SU-DHL-6 (cell line): ENCODE measurements around the gene ALG5.

Source experiments
- H2AFZ ChIP-seq: fragments of 200-600 bp; sonication (generic); 2 replicates; pipeline ENCODE4 v1.6.1; 2014; ENCODE audit warnings: low read depth, mild to moderate bottlenecking, moderate library complexity, mixed read lengths, antibody characterized with exemption, low read length; ENCODE audit not compliant: severe bottlenecking
- H3F3A ChIP-seq: fragments of 200-600 bp; shearing (Covaris generic); 2 replicates; pipeline ENCODE4 v1.6.0; 2016; ENCODE audit warnings: antibody characterized with exemption, mild to moderate bottlenecking; ENCODE audit not compliant: insufficient read depth
- H3K27ac ChIP-seq: fragments of 200-600 bp; sonication (generic); 2 replicates; pipeline ENCODE4 v1.5.1; 2016; ENCODE audit warnings: low read depth, mild to moderate bottlenecking, low read length, moderate library complexity, mixed read lengths
- H3K27me3 ChIP-seq: fragments of 200-600 bp; sonication (generic), shearing (Covaris generic); 2 replicates; pipeline ENCODE4 v1.6.0; 2014; ENCODE audit warnings: mild to moderate bottlenecking, low read length
- H3K36me3 ChIP-seq: fragments of 200-600 bp; sonication (generic); 2 replicates; pipeline ENCODE4 v1.6.1; 2014; ENCODE audit warnings: mild to moderate bottlenecking, low read length, mixed read lengths
- H3K4me2 ChIP-seq: fragments of 300-600, 200-600 bp; shearing (Covaris generic), sonication (generic); 2 replicates; pipeline ENCODE4 v1.6.0; 2014; ENCODE audit warnings: low read length, low read depth, mild to moderate bottlenecking; ENCODE audit not compliant: poor library complexity, severe bottlenecking
- H3K4me3 ChIP-seq: fragments of 200-600 bp; sonication (generic); 2 replicates; pipeline ENCODE4 v1.5.1; 2014; ENCODE audit warnings: antibody characterized with exemption, low read length, mild to moderate bottlenecking, mixed read lengths; ENCODE audit not compliant: insufficient read depth, poor library complexity, severe bottlenecking
- H3K79me2 ChIP-seq: fragments of 200-600 bp; sonication (generic); 2 replicates; pipeline ENCODE4 v1.6.1; 2014; ENCODE audit warnings: mild to moderate bottlenecking, low read length, moderate library complexity; ENCODE audit not compliant: insufficient read depth
- H3K9ac ChIP-seq: fragments of 200-600 bp; sonication (generic); 2 replicates; pipeline ENCODE4 v1.7.0; 2014; ENCODE audit warnings: mild to moderate bottlenecking, low read length
- H3K9me2 ChIP-seq: fragments of 200-600 bp; sonication (generic); replicated peaks from 2 replicates; pipeline ENCODE4 v1.6.1; 2014; ENCODE audit warnings: low read length; ENCODE audit not compliant: insufficient read depth
- H3K9me3 ChIP-seq: fragments of 200-600 bp; sonication (generic); 2 replicates; pipeline ENCODE4 v1.6.1; 2014; ENCODE audit warnings: low read length, mixed read lengths; ENCODE audit not compliant: insufficient read depth
- H4K20me1 ChIP-seq: fragments of 200-600 bp; sonication (generic); 2 replicates; pipeline ENCODE4 v1.6.1; 2014; ENCODE audit warnings: low read depth, mild to moderate bottlenecking, antibody characterized with exemption, low read length, moderate library complexity, mixed read lengths
- CTCF ChIP-seq: fragments of 200-600 bp; sonication (generic); IDR thresholded peaks from one replicate; pipeline ENCODE4 v1.5.1; 2017; ENCODE audit warnings: antibody characterized with exemption, mild to moderate bottlenecking, low read length, moderate library complexity; ENCODE audit not compliant: insufficient read depth, poor library complexity, severe bottlenecking
- EZH2phosphoT487 ChIP-seq: fragments of 200-600 bp; sonication (generic), shearing (Covaris generic); conservative IDR thresholded peaks from 2 replicates; pipeline ENCODE4 v1.6.1; 2018; ENCODE audit warnings: mild to moderate bottlenecking, antibody characterized with exemption, low read length, moderate library complexity, mixed read lengths

The ALG5 gene

GRCh38 chr13:37011788-37012187 lies 12.6 kb upstream of the ALG5 start:
- H3K9me3 ChIP-seq = no peaks in the 10 kb centered on the region
- H3K9ac ChIP-seq = no peak overlapping the region
- peaks cover 4% of the 10 kb centered on the region; the same call in 1 of the 2 replicates for H4K20me1 ChIP-seq
- peaks cover 45% of the 10 kb centered on the region for H3F3A ChIP-seq
- H3K9me2 ChIP-seq = no peaks in the 10 kb centered on the region
- H3K27me3 ChIP-seq = no peaks in the 10 kb centered on the region
- H3K4me2 ChIP-seq = no peak overlapping the region
- H3K36me3 ChIP-seq = peaks cover 80% of the 10 kb centered on the region
- H3K4me3 ChIP-seq = no peak overlapping the region
- H3K27ac ChIP-seq = no peak overlapping the region
- peaks cover 7% of the 10 kb centered on the region for H3K79me2 ChIP-seq
- H2AFZ ChIP-seq = no peak overlapping the region
- TF ChIP-seq CTCF (no peak), EZH2phosphoT487 (no peak)

- peaks cover 82% of the 10 kb centered on the region for H3K36me3 ChIP-seq
- no peaks in the 10 kb centered on the region for H3K9me3 ChIP-seq
- peaks cover 10% of the 10 kb centered on the region for H3K79me2 ChIP-seq
- H3F3A ChIP-seq = peaks cover 53% of the 10 kb centered on the region
- H3K9ac ChIP-seq = no peak overlapping the region
- no peak overlapping the region for H3K4me2 ChIP-seq
- H2AFZ ChIP-seq = no peak overlapping the region
- H3K27me3 ChIP-seq = no peaks in the 10 kb centered on the region
- no peak overlapping the region for H3K4me3 ChIP-seq
- peaks cover 4% of the 10 kb centered on the region; the same call in 1 of the 2 replicates for H4K20me1 ChIP-seq
- TF ChIP-seq EZH2phosphoT487 (no peak), CTCF (no peak)
- H3K27ac ChIP-seq = no peak overlapping the region
- H3K9me2 ChIP-seq = no peaks in the 10 kb centered on the region
Measured at GRCh38 chr13:37011002-37011401, 11.9 kb upstream of the ALG5 start.

GRCh38 chr13:37010424-37010823 lies 11.3 kb upstream of the ALG5 start:
- H3K9me2 ChIP-seq = no peaks in the 10 kb centered on the region
- H3K27ac ChIP-seq = no peak overlapping the region
- no peak overlapping the region for H2AFZ ChIP-seq
- H3K9ac ChIP-seq = no peak overlapping the region
- peaks cover 10% of the 10 kb centered on the region for H3K79me2 ChIP-seq
- H3K27me3 ChIP-seq = no peaks in the 10 kb centered on the region
- H4K20me1 ChIP-seq = peaks cover 4% of the 10 kb centered on the region; the same call in 1 of the 2 replicates
- peaks cover 55% of the 10 kb centered on the region for H3F3A ChIP-seq
- TF ChIP-seq EZH2phosphoT487 (no peak), CTCF (no peak)
- H3K36me3 ChIP-seq = peaks cover 80% of the 10 kb centered on the region
- no peaks in the 10 kb centered on the region for H3K9me3 ChIP-seq
- H3K4me2 ChIP-seq = no peak overlapping the region
- H3K4me3 ChIP-seq = no peak overlapping the region

GRCh38 chr13:37009692-37010091 lies 10.6 kb upstream of the ALG5 start:
- TF ChIP-seq EZH2phosphoT487 = no peak
- no peak for TF ChIP-seq CTCF
- Histone ChIP-seq H2AFZ (no peak overlapping the region), H3K4me2 (no peak overlapping the region), H3K27ac (no peak overlapping the region), H3K9ac (no peak overlapping the region), H3F3A (peaks cover 59% of the 10 kb centered on the region), H3K27me3 (no peaks in the 10 kb centered on the region), H3K36me3 (peaks cover 82% of the 10 kb centered on the region), H4K20me1 (peaks cover 4% of the 10 kb centered on the region; the same call in 1 of the 2 replicates), H3K9me2 (no peaks in the 10 kb centered on the region), H3K9me3 (no peaks in the 10 kb centered on the region), H3K79me2 (peaks cover 11% of the 10 kb centered on the region), H3K4me3 (no peak overlapping the region)
